GM19043 (cell line): ENCODE data around the gene TTYH2.
A peak's percentile ranks its signal among the peaks of the same experiment; 100 is the strongest.
"Not testable (repeated sequence)": the region's sequence is repeated elsewhere in the genome, so short reads cannot be mapped to it uniquely, and the experiment has no call there.

Experiments
- ATAC-seq: cut with Tn5 transposase; IDR thresholded peaks from one replicate; pipeline ENCODE4 v1.9.1; 2021; ENCODE audit warnings: low read depth; ENCODE audit not compliant: unreplicated experiment

Gene TTYH2, protein sequence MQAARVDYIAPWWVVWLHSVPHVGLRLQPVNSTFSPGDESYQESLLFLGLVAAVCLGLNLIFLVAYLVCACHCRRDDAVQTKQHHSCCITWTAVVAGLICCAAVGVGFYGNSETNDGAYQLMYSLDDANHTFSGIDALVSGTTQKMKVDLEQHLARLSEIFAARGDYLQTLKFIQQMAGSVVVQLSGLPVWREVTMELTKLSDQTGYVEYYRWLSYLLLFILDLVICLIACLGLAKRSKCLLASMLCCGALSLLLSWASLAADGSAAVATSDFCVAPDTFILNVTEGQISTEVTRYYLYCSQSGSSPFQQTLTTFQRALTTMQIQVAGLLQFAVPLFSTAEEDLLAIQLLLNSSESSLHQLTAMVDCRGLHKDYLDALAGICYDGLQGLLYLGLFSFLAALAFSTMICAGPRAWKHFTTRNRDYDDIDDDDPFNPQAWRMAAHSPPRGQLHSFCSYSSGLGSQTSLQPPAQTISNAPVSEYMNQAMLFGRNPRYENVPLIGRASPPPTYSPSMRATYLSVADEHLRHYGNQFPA

DNA sequence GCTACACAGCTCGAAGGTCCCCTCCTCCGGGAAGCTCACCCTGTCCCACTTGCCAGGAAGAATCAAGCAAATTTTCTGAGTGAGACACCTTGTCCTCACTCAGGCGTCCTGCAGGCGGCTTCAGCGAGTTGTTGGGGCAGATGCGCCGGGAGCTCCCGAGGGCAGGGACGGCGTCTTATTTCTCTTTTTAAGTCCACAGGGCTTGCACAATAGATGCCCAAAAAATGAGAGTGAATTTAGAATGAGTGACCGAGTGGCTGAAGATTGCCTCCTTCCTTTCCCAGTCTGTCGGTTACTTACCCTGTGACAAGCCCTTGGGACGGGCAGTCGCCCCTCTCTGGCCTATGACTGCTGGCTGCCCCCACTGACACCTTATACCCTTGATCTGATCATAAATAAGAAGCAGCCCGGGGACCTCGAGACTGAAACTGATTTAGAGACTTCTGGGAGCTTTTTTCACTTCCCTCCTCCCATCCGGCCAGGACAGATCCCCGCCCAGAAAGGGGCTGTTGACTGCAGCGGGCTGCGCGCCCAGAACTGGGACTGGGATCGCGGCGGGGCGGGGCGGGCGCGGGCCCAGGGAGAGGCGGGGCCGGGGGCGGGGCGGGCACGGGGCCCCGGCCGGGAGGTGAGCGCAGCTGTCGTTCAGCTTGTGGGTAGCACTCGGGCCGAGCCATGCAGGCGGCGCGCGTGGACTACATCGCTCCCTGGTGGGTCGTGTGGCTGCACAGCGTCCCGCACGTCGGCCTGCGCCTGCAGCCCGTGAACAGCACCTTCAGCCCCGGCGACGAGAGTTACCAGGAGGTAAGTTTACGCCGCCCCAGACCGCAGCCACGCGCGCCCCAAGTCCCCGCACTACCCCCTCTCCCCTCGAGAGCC lies at the start of gene TTYH2:
TTYH2 (plus strand) TSS at position 659 of the 879 bp plus-strand sequence; CDS start at position 676, 17 bp downstream.
- ATAC-seq, result peak; percentile 76

DNA sequence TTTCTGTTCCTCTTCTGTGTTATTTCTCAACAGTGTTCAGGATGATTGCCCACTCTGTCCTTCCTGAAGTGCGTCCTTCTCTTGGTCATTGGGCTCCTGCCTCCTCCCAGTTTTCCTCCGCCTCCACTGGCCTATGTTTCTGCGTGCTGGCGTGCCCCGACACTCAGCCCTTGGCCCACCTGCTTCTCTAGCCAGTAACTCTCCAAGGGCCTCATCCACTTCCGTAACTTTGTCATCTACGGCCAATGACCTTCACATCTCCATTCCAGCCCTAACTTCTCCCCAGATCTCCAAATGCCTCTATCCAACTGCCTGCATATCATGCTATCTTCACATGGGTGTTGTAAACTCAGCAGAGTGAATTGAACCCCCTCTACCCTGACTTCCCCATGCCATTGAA lies 49.5 kb upstream of the TTYH2 start:
- no peak for ATAC-seq

DNA sequence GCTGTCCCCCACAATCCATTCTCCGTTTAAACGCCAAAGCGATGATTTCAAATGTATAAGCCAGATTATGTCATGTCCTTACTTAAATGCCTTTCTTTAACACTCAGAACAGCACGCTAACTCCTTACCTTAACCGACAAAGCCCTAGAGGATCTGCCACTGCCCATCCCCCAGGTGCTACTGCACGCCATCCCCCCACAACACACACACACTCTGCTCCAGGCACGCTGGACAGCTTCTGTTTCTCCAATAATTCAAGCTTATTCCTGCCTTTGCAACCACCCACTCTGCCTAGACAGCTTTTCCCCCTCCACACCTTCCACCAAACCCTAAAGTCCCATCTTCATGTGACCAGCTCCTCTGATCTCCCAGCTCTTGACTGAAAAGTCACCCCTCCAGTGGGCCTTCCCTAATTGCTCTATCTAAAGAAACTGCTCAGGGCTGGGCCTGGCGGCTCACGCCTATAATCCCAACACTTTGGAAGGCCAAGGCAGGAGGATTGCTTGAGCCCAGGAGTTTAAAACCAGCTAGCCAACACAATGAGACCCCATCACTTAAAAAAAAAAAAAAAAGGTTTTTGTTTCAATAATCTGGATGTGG lies 48.8 kb upstream of the TTYH2 start:
- no peak for ATAC-seq

DNA sequence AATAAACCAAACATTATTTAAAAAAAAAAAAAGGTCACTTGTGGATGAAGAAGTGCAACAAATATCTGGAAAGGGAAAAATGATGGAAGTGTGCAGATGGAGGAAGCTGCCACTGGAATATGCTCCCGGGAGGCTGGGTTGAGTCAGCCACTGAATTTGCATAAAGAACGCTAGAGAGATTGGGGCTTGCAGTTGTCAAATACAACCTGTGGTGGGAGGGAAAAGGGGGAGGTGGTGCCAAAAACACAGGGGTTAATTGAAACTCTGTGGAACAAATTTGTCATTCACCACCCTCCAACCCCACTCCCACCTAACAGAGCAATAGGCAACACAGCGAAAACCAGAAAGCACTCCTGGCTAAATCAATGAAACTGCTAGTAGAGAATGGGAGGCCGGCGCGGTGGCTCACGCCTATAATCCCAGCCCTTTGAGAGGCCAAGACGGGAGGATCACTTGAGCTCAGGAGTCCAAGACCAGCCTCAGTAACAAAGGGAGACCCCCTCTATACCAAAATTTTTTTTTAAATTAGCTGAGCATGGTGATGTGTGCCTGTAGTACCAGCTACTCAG lies 47.5 kb upstream of the TTYH2 start:
- no peak for ATAC-seq

DNA sequence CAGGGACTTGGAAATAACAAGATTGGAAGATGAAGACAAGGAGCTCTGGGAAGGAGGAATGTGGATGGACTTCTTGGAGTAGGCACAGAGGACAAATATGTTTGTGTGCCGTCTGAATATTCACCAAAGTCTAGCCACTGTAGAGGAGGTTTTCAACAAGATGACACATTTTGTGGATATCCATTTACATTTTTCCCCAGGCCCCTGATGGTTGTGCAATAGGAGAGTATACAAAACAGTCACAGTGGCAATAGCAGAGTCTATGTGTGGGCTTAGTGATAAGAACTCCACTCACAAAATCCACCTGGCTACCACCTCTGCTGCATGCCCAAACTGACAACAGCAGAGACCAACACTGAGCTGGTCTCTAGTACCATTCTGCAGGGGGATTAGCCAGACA lies 42.4 kb upstream of the TTYH2 start:
- no peak for ATAC-seq

DNA sequence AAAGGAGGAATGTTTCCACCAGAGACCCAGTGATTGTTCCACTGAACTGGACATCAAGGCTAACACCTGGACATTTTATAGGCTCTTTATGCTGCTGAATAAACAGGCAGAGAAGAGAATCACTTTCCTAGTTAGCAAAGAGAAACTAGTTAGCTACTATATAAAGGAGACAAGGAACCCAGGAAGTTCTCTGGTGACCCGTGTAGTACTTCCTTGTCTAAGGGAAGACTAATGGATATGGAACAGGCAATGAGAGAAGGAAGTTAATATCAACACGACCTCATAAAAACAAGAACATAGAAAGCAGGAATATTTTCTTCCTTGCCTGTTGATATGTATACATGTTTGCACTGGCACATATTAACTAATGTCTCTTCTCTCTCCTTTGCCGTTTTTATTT lies 40.7 kb upstream of the TTYH2 start:
- ATAC-seq, result no peak

DNA sequence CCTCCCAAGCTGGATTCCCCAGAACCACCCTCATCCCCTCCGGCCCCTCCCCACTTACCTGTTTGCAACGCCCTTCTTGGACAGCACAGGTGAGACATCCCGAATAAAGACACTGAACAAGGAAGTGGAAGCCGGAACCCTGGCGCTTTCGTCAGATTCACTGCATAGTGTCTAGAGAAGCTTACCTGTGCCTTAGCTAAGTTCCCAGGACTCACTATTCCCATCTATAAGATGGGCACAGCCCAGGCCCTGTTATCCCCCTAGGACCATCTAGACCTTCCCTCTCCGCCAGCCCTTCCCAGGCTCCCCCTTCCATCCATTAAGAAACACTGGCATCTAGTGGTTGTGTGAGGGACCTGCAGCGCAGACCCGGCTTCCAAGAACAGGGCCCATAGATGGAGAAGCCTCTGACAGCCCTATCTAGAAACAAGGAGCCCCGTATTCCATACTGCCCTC lies 36.8 kb upstream of the TTYH2 start:
- no peak for ATAC-seq

DNA sequence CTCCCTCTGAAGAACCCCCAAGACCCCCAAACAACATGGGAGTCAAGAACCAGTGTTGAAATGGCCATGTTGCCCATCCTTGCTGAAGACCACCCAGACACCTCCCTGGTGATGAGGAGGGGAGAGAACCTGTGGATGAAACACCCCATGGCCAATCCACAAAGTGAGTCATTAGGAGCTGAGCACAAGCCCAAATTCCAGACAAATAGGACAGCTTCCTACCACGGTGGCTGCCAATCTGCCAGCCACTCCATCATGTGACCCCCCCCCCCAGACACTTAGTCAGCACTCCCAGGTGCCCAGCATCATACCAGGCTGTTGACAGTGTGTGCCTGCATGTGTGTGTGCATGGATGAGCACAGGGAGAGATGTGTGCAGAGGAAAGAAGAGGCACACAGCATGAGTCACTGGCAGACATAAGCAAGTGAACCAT lies 36.3 kb upstream of the TTYH2 start:
- no peak for ATAC-seq

DNA sequence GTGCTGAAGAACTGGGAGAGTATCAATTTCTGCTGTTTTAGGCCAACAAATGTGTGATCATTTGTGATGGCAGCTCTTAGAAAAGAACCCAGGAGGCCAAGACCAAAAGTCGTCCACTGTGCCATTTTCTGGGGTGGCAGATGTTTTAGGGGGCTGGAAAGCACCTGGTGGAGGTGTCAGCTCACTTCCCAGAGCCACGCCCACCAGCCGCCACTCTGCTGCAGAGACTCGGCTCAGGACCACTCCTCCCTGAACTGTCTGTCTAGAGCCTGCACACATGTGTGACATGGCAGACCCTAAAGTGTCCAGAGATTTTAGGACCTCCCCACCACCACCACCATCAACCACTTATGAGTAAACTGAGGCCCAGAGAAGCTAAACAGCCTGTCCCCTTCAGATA lies 33.8 kb upstream of the TTYH2 start:
- no peak for ATAC-seq

DNA sequence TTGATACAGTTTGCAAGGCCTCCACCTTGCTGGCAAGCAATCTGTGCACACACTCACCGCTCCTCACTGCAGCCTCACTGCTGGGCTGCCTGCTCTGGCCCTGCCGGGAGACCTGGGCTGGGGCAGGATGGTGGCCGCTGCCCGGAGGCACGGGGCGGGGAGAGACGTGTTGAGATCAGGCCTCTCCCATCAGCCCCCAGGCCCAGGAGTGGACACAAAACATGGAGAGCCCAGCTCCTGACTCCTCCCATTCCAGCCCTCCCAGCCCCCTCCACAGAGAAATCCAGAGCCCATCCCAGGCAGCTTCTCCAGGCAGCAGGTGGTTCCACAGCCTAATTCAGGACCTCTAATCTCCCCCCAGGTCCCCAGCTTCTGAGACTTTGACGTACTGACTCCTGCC lies 33.0 kb upstream of the TTYH2 start:
- no peak for ATAC-seq

DNA sequence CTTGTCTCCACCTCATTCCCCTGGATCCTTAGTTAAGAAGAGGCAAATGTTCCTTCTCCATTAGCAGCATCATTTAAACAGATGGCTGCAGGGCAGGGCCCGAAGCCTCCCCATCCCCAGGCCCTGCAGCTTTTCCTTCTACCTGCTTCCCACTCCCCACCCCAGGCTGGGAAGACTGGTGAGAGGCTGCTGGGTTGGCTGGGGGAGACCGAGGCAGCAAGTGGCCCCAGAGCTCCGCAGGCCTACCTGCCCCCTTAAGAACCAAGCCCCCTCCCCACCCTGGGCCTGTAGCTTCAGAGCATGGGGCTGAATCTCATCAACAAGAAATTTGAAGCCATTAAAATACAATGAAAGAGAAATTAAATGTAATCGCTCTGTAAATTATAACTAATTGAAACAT lies 32.0 kb upstream of the TTYH2 start:
- no peak for ATAC-seq

DNA sequence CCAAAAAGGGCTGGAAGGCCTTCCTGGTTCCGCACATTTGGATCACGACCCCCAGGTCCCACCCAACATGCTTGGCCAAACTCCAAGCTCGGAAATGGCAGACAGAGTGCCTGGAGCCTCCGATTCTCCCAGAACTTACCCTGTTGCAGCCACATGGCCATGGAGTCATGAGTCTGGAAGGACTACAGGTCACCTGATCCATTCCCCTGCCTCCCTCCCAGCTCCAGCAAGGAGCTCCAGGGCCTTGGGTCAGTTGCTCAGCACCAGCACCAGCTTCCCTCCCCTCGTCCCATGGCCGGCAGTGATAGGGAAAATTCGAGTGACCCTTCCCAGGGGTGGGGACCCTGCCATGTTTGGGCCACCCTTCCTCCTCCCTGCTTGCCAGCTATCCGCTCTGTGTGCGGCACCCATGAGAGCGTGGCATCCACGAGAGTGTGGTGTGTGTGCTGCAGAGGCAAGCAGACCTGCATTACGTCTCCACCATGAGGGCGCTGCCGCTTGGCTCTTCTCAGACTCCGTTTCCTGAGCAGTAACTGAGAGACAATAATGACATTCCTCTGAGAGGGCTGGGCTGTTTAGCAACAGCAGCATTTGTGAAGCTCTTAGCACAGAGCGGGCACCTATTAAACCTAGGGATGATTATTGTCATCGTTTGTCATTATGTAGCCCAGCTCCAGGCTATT lies 31.2 kb upstream of the TTYH2 start:
- ATAC-seq, result no peak

DNA sequence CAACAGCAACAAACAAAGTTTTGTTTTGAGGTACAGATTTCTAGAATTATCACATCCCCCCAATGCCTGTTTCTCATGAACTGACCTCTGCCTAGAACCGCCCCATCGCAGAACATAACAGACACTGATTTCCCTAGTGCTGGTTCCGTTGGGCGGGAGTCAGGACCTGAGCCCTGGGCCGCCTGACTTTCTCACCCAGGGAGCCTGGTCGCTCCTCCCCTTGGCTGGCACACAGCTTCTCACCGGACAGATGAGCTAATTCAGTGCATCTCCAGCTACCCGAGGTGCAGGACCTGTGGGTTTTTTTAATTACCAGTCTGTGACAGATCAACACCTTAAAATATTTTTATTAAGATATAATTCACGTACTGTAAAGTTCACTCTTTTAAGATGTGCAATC lies 30.0 kb upstream of the TTYH2 start:
- no peak for ATAC-seq

DNA sequence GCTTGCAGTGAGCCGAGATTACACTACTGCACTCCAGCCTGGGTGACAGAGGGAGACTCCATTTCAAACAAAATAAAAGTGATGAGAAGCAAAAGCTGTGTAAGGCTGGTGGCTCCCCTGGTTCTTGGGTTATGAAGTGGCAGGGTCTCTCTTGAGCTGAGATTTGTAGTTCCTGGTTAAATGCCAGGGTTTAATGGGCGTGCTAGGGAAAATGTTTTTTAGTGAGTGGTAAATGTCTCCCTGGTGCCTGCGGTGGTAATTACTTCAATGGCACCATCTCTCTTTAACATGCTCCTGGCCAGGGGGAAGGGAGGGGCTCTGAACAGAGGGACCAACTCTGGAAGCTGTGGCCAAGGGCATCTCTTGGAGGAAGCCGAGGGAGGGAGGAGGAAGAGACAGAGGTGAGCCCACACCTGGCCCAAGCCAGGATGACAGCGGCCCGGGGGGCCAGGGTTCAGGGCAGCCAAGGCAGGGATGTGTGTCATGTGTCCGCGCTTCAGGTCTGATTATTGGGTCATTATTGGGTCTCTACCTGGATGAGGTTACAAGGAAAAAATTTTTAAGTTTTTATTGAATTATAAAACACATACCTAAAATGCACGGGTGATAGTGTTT lies 27.7 kb upstream of the TTYH2 start:
- no peak for ATAC-seq

DNA sequence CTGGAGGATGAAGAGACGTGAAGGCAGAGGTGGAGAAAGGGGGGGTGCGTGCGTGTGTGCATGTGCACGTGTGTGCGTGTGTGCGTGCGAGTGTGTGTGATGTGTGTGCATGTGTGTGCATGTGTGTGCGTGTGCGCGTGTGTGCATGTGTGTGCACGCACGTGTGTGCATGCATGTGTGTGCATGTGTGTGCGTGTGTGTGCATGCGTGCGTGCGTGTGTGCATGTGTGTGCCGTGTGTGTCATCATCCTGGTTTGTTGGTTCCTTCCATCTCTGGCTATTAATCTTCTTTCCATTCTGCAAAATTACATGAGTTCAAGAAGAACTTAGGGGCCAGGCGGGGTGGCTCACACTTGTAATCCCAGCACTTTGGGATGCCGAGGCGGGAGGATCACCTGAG lies 26.9 kb upstream of the TTYH2 start:
- ATAC-seq, result no peak

DNA sequence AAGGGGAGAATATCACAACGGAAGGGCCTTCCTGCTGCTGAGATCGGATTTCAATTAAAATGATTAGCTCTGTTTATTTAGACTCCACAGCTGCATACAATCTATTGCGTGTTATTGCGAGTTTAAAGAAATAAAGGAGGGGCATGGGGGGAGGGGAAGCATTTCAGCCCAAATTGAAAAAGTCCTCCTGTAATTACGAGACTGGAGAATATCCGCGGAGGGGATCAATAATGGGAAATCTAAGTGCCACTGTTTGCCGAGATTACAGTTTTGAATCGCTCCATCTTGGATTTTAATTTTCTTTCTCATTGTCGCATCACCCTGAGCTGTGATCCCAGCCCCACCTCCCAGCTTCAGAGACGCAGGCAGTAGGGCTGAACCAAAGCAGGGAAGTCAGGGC lies 25.6 kb upstream of the TTYH2 start:
- ATAC-seq, result no peak

DNA sequence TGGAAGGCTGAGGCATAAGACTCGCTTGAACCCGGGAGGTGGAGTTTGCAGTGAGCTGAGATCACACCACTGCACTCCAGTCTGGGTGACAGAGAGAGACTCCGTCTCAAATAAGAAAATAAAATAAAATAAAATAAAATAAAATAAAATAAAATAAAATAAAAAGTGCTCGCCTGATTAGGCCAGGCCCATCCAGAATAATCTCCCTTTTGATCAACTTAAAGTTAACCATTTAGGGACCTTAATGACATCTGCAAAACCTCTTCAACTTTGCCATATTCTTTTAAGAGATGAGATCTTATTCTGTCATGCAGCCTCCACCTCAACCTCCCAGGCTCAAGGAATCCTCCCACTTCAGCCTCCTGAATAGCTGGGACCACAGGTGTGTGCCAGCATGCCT lies 24.7 kb upstream of the TTYH2 start:
- ATAC-seq, result not testable (repeated sequence)

DNA sequence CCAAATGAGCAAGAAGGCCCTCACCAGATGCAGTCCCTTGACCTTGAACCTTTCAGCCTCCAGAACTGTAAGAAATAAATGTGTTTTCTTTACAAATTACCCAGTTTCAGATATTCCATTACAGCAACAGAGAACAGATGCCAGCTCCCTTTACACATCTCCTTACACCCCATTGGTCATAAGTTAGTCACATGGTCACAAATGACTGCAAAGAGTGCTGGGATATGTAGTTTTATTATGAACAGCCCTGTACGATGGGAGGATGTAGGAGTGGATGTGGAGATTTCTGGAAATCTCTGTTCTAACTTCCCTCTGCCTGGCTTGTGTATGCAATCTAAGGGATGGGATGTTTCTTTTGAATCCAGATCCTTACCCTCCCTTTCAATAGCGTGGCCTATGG lies 23.2 kb upstream of the TTYH2 start:
- ATAC-seq, result peak; percentile 63

DNA sequence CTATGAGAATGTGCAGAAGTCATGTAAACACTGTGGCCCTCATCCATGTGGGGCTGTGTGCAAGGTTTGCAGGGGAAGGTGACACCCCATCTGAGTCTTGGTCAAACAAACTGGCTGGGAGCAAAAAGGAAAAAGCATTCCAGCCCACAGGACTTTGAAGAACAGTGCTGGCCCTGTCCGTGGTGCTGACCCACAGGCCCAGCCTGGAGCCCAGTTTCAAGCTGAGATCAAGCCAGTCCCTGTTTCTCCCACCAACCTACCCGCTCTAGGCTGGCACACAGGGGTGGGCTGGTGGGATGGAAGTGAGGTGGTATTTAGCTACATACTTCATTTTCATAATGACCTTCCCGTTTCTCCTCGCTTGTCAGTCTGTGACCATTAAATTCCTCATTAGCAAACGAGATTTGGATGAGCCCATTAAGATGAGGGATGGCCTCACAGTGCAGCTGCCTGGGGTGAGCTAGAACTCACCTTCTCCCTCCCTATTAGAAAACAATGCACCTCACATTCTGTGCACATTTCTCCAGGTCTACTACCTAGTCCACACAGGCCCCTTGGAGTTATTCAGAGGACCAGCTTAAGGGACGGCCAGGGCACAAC lies 22.5 kb upstream of the TTYH2 start:
- ATAC-seq, result no peak
